ENCODE results near the gene DMD. TPM values are rescaled to one million over a fixed set of nuclear protein-coding genes. Genes with fewer than 3 reads are reported as not detected.

The DMD gene
- total and polyA plus RNA-seq, 8 donors, result 6.8 to 117 (median 44.2) TPM

GRCh38 chrX:31233941-31234496, 1977.3 kb downstream of the DMD start:
- Histone ChIP-seq H3K27me3 (no peaks in the 10 kb centered on the region), H3K4me1 (no peaks in the 10 kb centered on the region), H3K9me3 (no peaks in the 10 kb centered on the region), H3K36me3 (no peaks in the 10 kb centered on the region), H3K4me3 (no peak overlapping the region), H3K27ac (no peak overlapping the region)
- WGBS, 5 donors, result 55 to 80% (median 67%) methylated on average over 4 of the region's 4 CpGs
- DNase-seq, result no peak
- intact Hi-C loops (cut with DNase I; ENCODE audit: low total_unique reads), result no loop called here
- TF ChIP-seq POLR2AphosphoS5 (IDR thresholded peaks at IDR 0.05) (no peak), CTCF (IDR thresholded peaks at IDR 0.05) (no peak), EP300 (IDR thresholded peaks at IDR 0.05) (no peak)

GRCh38 chrX:31232506-31232905, 1978.8 kb downstream of the DMD start:
- H3K4me3 ChIP-seq, result no peak overlapping the region
- H3K9me3 ChIP-seq, result no peaks in the 10 kb centered on the region
- H3K27ac ChIP-seq, result no peak overlapping the region
- no peak for DNase-seq
- H3K4me1 ChIP-seq, result peaks cover 0 to 4% (median 0%) of the 10 kb centered on the region in 4 donors
- H3K27me3 ChIP-seq, result no peaks in the 10 kb centered on the region
- 51 to 81% (median 75%) methylated on average over 2 to 3 of the region's 3 CpGs for WGBS, 5 donors
- intact Hi-C loops (cut with DNase I; ENCODE audit: low total_unique reads), result no loop called here
- TF ChIP-seq POLR2AphosphoS5 (IDR thresholded peaks at IDR 0.05), result no peak
- no peak for TF ChIP-seq CTCF (IDR thresholded peaks at IDR 0.05)
- TF ChIP-seq POLR2A (IDR thresholded peaks at IDR 0.05), result no peak
- no peak for TF ChIP-seq EP300 (IDR thresholded peaks at IDR 0.05)
- H3K36me3 ChIP-seq, result no peaks in the 10 kb centered on the region

GRCh38 chrX:31228909-31229308, 1982.4 kb downstream of the DMD start:
- 44 to 59% (median 57%) methylated on average over 2 of the region's 2 CpGs for WGBS, 5 donors
- no peak overlapping the region for H3K27ac ChIP-seq
- peaks cover 0 to 4% (median 0%) of the 10 kb centered on the region in 4 donors for H3K4me1 ChIP-seq
- H3K27me3 ChIP-seq, result no peaks in the 10 kb centered on the region
- no peak overlapping the region for H3K4me3 ChIP-seq
- intact Hi-C loops (cut with DNase I; ENCODE audit: low total_unique reads), result no loop called here
- TF ChIP-seq POLR2AphosphoS5 (IDR thresholded peaks at IDR 0.05), result no peak
- no peak for TF ChIP-seq POLR2A (IDR thresholded peaks at IDR 0.05)
- no peak for TF ChIP-seq EP300 (IDR thresholded peaks at IDR 0.05)
- no peak for TF ChIP-seq CTCF (IDR thresholded peaks at IDR 0.05)
- no peak for DNase-seq
- H3K9me3 ChIP-seq, result no peaks in the 10 kb centered on the region
- H3K36me3 ChIP-seq, result no peaks in the 10 kb centered on the region

GRCh38 chrX:31228415-31228832, 1982.9 kb downstream of the DMD start:
- WGBS, 5 donors, result 54 to 69% (median 59%) methylated on average over 4 to 6 of the region's 6 CpGs
- Histone ChIP-seq H3K4me3 (no peak overlapping the region), H3K36me3 (no peaks in the 10 kb centered on the region), H3K27ac (no peak overlapping the region), H3K27me3 (no peaks in the 10 kb centered on the region), H3K4me1 (peaks cover 0 to 4% (median 0%) of the 10 kb centered on the region in 4 donors), H3K9me3 (no peaks in the 10 kb centered on the region)
- peak in 1 of 2 donors; percentile 85 for DNase-seq
- intact Hi-C loops (cut with DNase I; ENCODE audit: low total_unique reads), result no loop called here
- no peak for TF ChIP-seq EP300 (IDR thresholded peaks at IDR 0.05)
- no peak for TF ChIP-seq CTCF (IDR thresholded peaks at IDR 0.05)
- TF ChIP-seq POLR2AphosphoS5 (IDR thresholded peaks at IDR 0.05), result no peak
- no peak for TF ChIP-seq POLR2A (IDR thresholded peaks at IDR 0.05)
